IMR-90 (cell line): ENCODE measurements around the gene MARCHF9. TPM values are rescaled to one million over a fixed set of nuclear protein-coding genes. Genes with fewer than 3 reads are reported as not detected.

ENCODE experiments used
- ATAC-seq: fragments of 200-7000 bp; cut with Tn5 transposase; 2 replicates; pipeline ENCODE4 v1.9.1; 2020; ENCODE audit warnings: low read depth, mild to moderate bottlenecking, moderate library complexity
- BruUV-seq: library from RNA; stranded (reverse); fragments of 400-500 nt; replicated peaks from 2 replicates; lab custom pipeline; 2021; lab: Mats Ljungman, UMichigan
- CTCF ChIA-PET: fragments of 300-600 bp; formaldehyde crosslinking; extraction: SDS; loops from one replicate; lab custom pipeline; 2021; ENCODE audit warnings: antibody characterized with exemption; lab: Yijun Ruan, JAX
- POLR2A ChIA-PET: fragments of 300-600 bp; sonication (Branson Sonifier 250); formaldehyde crosslinking; loops from one replicate; lab custom pipeline; 2022; ENCODE audit warnings: antibody characterized with exemption; ENCODE audit not compliant: unreplicated experiment; lab: Charles Lee
- DNase-seq: peaks from one replicate; pipeline ENCODE4 v3.0.0; 2013
- H2AFZ ChIP-seq: replicated peaks from 2 replicates; pipeline ENCODE3; 2013; ENCODE audit warnings: low read length, mild to moderate bottlenecking; ENCODE audit not compliant: poor library complexity
- H2AK5ac ChIP-seq: 2 replicates; pipeline ENCODE4 v1.6.1; 2013; ENCODE audit warnings: low read depth, low read length, inconsistent platforms
- H2AK9ac ChIP-seq: replicated peaks from 2 replicates; pipeline ENCODE3; 2013; ENCODE audit warnings: mild to moderate bottlenecking, low read depth, low read length, moderate library complexity; ENCODE audit not compliant: poor library complexity
- H2BK120ac ChIP-seq: 2 replicates; pipeline ENCODE4 v1.6.1; 2013; ENCODE audit warnings: low read depth, low read length, inconsistent platforms
- H2BK15ac ChIP-seq: 3 replicates; pipeline ENCODE4 v1.6.1; 2013; ENCODE audit warnings: low read depth, low read length, inconsistent platforms
- H2BK20ac ChIP-seq: 2 replicates; pipeline ENCODE4 v1.6.1; 2013; ENCODE audit warnings: low read depth, mild to moderate bottlenecking, inconsistent platforms, low read length, moderate library complexity
- H2BK5ac ChIP-seq: 2 replicates; pipeline ENCODE4 v1.6.1; 2013; ENCODE audit warnings: mild to moderate bottlenecking, low read depth, low read length, inconsistent platforms; ENCODE audit not compliant: poor library complexity, severe bottlenecking
- H3K14ac ChIP-seq: replicated peaks from 2 replicates; pipeline ENCODE4 v1.6.1; 2013; ENCODE audit warnings: low read depth, low read length, inconsistent platforms
- H3K18ac ChIP-seq: 2 replicates; pipeline ENCODE4 v1.6.1; 2013; ENCODE audit warnings: low read depth, low read length, control low read depth
- H3K23ac ChIP-seq: 2 replicates; pipeline ENCODE4 v1.6.1; 2013; ENCODE audit warnings: low read depth, low read length, inconsistent platforms
- H3K27ac ChIP-seq: 2 replicates; pipeline ENCODE4 v1.5.1; 2013; ENCODE audit warnings: mild to moderate bottlenecking, control low read depth, low read length; ENCODE audit not compliant: insufficient read depth
- H3K27me3 ChIP-seq: 2 replicates; pipeline ENCODE4 v1.6.1; 2013; ENCODE audit warnings: low read length; ENCODE audit not compliant: control insufficient read depth, insufficient read depth
- H3K36me3 ChIP-seq: 2 replicates; pipeline ENCODE4 v1.6.1; 2013; ENCODE audit warnings: low read length, mixed read lengths; ENCODE audit not compliant: control insufficient read depth, insufficient read depth
- H3K4ac ChIP-seq: 2 replicates; pipeline ENCODE4 v1.6.1; 2013; ENCODE audit warnings: low read depth, low read length, inconsistent platforms
- H3K4me1 ChIP-seq: 2 replicates; pipeline ENCODE4 v1.6.1; 2013; ENCODE audit warnings: low read length, mixed read lengths; ENCODE audit not compliant: control insufficient read depth, insufficient read depth
- H3K4me2 ChIP-seq: 2 replicates; pipeline ENCODE4 v1.6.1; 2013; ENCODE audit warnings: low read depth, mild to moderate bottlenecking, control low read depth, low read length, moderate library complexity
- H3K4me3 ChIP-seq: 2 replicates; pipeline ENCODE4 v1.5.1; 2013; ENCODE audit warnings: low read depth, mild to moderate bottlenecking, control low read depth, low read length, moderate library complexity; ENCODE audit not compliant: insufficient read depth
- H3K56ac ChIP-seq: 2 replicates; pipeline ENCODE4 v1.6.1; 2013; ENCODE audit warnings: low read length, inconsistent platforms; ENCODE audit not compliant: insufficient read depth; ENCODE audit errors: extremely low read depth
- H3K79me1 ChIP-seq, 2 experiments: 2 replicates each; pipeline ENCODE4 v1.6.1; 2013; ENCODE audit warnings: low read length in 2 of 2, inconsistent platforms in 1 of 2, low read depth in 1 of 2
- H3K9ac ChIP-seq: 2 replicates; pipeline ENCODE4 v1.6.1; 2013; ENCODE audit warnings: low read depth, low read length, control low read depth
- H3K9me1 ChIP-seq: 2 replicates; pipeline ENCODE4 v1.6.1; 2013; ENCODE audit warnings: low read length, inconsistent platforms; ENCODE audit not compliant: insufficient read depth
- H3K9me3 ChIP-seq: 2 replicates; pipeline ENCODE4 v1.6.1; 2013; ENCODE audit warnings: low read length; ENCODE audit not compliant: control insufficient read depth, insufficient read depth
- H4K20me1 ChIP-seq: 2 replicates; pipeline ENCODE4 v1.6.1; 2013; ENCODE audit warnings: low read length, inconsistent platforms; ENCODE audit not compliant: insufficient read depth
- H4K5ac ChIP-seq: 2 replicates; pipeline ENCODE4 v1.6.1; 2013; ENCODE audit warnings: mild to moderate bottlenecking, low read depth, low read length, control low read depth
- H4K8ac ChIP-seq, 2 experiments: 2 replicates each; pipeline ENCODE4 v1.6.1; 2013; ENCODE audit warnings: low read depth in 2 of 2, low read length in 2 of 2, control low read depth in 1 of 2, inconsistent platforms in 1 of 2
- H4K91ac ChIP-seq: 2 replicates; pipeline ENCODE4 v1.6.1; 2013; ENCODE audit warnings: low read depth, low read length, inconsistent platforms; ENCODE audit not compliant: insufficient read depth
- BHLHE40 ChIP-seq: fragments of 150-350 bp; IDR thresholded peaks from 2 replicates; pipeline ENCODE4 v1.6.1; 2016; ENCODE audit warnings: mild to moderate bottlenecking, low read depth, low read length
- MAZ ChIP-seq: IDR thresholded peaks from 2 replicates; pipeline ENCODE4 v1.6.1; 2012; ENCODE audit warnings: low read depth, mild to moderate bottlenecking, low read length, improper control_type of control experiment, moderate library complexity, borderline replicate concordance
- RAD21 ChIP-seq: IDR thresholded peaks from 2 replicates; pipeline ENCODE4 v1.6.1; 2012; ENCODE audit warnings: low read length, improper control_type of control experiment
- RFX5 ChIP-seq: IDR thresholded peaks from 2 replicates; pipeline ENCODE4 v1.8.0; 2012; ENCODE audit warnings: low read depth, mild to moderate bottlenecking, low read length, moderate library complexity
- SMC3 ChIP-seq: fragments of 150-350 bp; IDR thresholded peaks from 2 replicates; pipeline ENCODE4 v1.6.1; 2016; ENCODE audit warnings: low read depth, mild to moderate bottlenecking, antibody characterized with exemption, low read length, moderate library complexity
- USF2 ChIP-seq: fragments of 150-350 bp; IDR thresholded peaks from 2 replicates; pipeline ENCODE4 v1.6.1; 2017; ENCODE audit warnings: mild to moderate bottlenecking, antibody characterized with exemption, low read length, low read depth
- WGBS, 2 experiments: methylation state at CpG; one replicate each; pipeline versions ENCODE4 v1.1.5 to v1.1.7; 2013; ENCODE audit warnings: missing lambda C conversion rate in 2 of 2; ENCODE audit not compliant: insufficient read length in 1 of 2; ENCODE audit errors: extremely low coverage in 2 of 2; 5-methylcytosine and 5-hydroxymethylcytosine counted together
- dilution Hi-C: fragments of 300-500 bp; cut with HindIII; formaldehyde crosslinking; loops from one replicate; pipeline ENCODE4 v1.14.3; 2018; ENCODE audit warnings: low sequenced_read_pairs; ENCODE audit not compliant: unreplicated experiment
- in situ Hi-C: fragments of 300-500 bp; cut with MboI; formaldehyde crosslinking; loops from 3 replicates; pipeline ENCODE4 v1.14.3; 2019; ENCODE audit warnings: low sequenced_read_pairs, inconsistent platforms, mixed read lengths
- intact Hi-C: fragments of 100-400 bp; cut with micrococcal nuclease; formaldehyde crosslinking; loops from 2 replicates; pipeline ENCODE4 v1.10.0; 2022
- polyA plus RNA-seq, 3 experiments: library from polyadenylated mRNA; depleted of rRNA; stranded (reverse); fragments of >200 nt; gene quantifications; 2 replicates each; pipeline ENCODE4 v1.2.3, GENCODE V29; 2012; ENCODE audit warnings: low replicate concordance in 1 of 3
- total RNA-seq: library from RNA; depleted of rRNA; stranded (reverse); fragments of >200 nt; gene quantifications from 2 replicates; pipeline ENCODE4 v1.2.3, GENCODE V29; 2012

Gene MARCHF9
- total and polyA plus RNA-seq, 2 of the 4 experiments (the other 2 are of a cell fraction) = 1.1 to 5.4 TPM

GRCh38 chr12:57752668-57753000, 2.3 kb upstream of the MARCHF9 start:
- CTCF ChIA-PET = no interaction called here
- peaks cover 15% of the 10 kb centered on the region for H3K9me1 ChIP-seq

More at GRCh38 chr12:57752668-57753000, 2.3 kb upstream of the MARCHF9 start:
- H4K8ac ChIP-seq = peak overlapping the region; percentile 26 to 96; a peak in 2 of 4 replicates
- peaks cover 7% of the 10 kb centered on the region for H3K4me1 ChIP-seq
- H4K20me1 ChIP-seq = peaks cover 7% of the 10 kb centered on the region; the same call in 1 of the 2 replicates
- TF ChIP-seq RFX5 (no peak), RAD21 (no peak), SMC3 (no peak), BHLHE40 (no peak), MAZ (no peak), USF2 (no peak)
- peak overlapping the region; percentile 96 for H2AK9ac ChIP-seq
- H2AFZ ChIP-seq = peak overlapping the region; percentile 91
- H3K4ac ChIP-seq = peak overlapping the region; percentile 48
- H2BK5ac ChIP-seq = peak overlapping the region; percentile 22
- ATAC-seq (no peak), DNase-seq (no peak)
- peaks cover 16 to 41% of the 10 kb centered on the region in 2 experiments; a peak in 3 of 4 replicates for H3K79me1 ChIP-seq
- H2BK20ac ChIP-seq = peak overlapping the region; percentile 58
- in situ Hi-C loops (no loop called here), intact Hi-C loops (loop anchor here (1.0 kb wide), 1 partner anchor 30 kb away; the partner anchor contains the start of gene TSFM), dilution Hi-C loops (no loop called here)
- POLR2A ChIA-PET = no interaction called here
- H3K9me3 ChIP-seq = no peaks in the 10 kb centered on the region
- peak overlapping the region; percentile 12; the same call in 1 of the 2 replicates for H4K91ac ChIP-seq
- no CpG with 5 or more reads among the region's 5 CpGs for WGBS, 2 experiments
- H3K18ac ChIP-seq = no peak overlapping the region
- peak overlapping the region; percentile 52; the same call in 1 of the 2 replicates for H2BK120ac ChIP-seq
- peak overlapping the region; percentile 73; the same call in 1 of the 2 replicates for H2AK5ac ChIP-seq
- H3K14ac ChIP-seq = peak overlapping the region; percentile 27
- no peak overlapping the region for H3K27ac ChIP-seq
- peak overlapping the region; percentile 29; the same call in 1 of the 2 replicates for H3K23ac ChIP-seq
- peak overlapping the region; percentile 25; the same call in 1 of the 2 replicates for H3K4me3 ChIP-seq
- peaks cover 10% of the 10 kb centered on the region for H3K27me3 ChIP-seq
- no peak overlapping the region for H3K56ac ChIP-seq
- H4K5ac ChIP-seq = peak overlapping the region; percentile 53; the same call in 1 of the 2 replicates
- peak overlapping the region; percentile 88 for H3K4me2 ChIP-seq
- H3K9ac ChIP-seq = no peak overlapping the region; the same call in 1 of the 2 replicates
- peaks cover 18% of the 10 kb centered on the region for H3K36me3 ChIP-seq
- H2BK15ac ChIP-seq = no peak overlapping the region
- no TSS peak for BruUV-seq
